H54 (cell line): ENCODE measurements around the gene PRR7.
A peak's percentile ranks its signal among the peaks of the same experiment; 100 is the strongest.

Experiments
- DNase-seq: peaks from one replicate; pipeline ENCODE4 v3.0.0; 2011; ENCODE audit warnings: low spot score, mixed read lengths; ENCODE audit not compliant: insufficient read length
- FAIRE-seq: peaks from 3 replicates; lab custom pipeline; 2011; peaks lifted over from hg19 to GRCh38; lab: Jason Lieb, UNC
- POLR2A ChIP-seq: IDR thresholded peaks from 2 replicates; pipeline ENCODE4 v1.6.1; 2011; ENCODE audit warnings: low read depth, mild to moderate bottlenecking, low read length

Gene PRR7

GRCh38 chr5:177428574-177429217 is 17.9 kb upstream of the PRR7 start:
- DNase-seq (no peak), FAIRE-seq (no peak)
- TF ChIP-seq POLR2A: no peak

GRCh38 chr5:177429248-177430040 is 17.2 kb upstream of the PRR7 start:
- DNase-seq (no peak), FAIRE-seq (no peak)
- TF ChIP-seq POLR2A: no peak

GRCh38 chr5:177430140-177430951 is 16.3 kb upstream of the PRR7 start:
- DNase-seq: no peak
- FAIRE-seq: no peak

GRCh38 chr5:177430972-177431316 is 15.7 kb upstream of the PRR7 start:
- FAIRE-seq (no peak), DNase-seq (no peak)
- TF ChIP-seq POLR2A: no peak

More at GRCh38 chr5:177430140-177430951, 16.3 kb upstream of the PRR7 start:
- TF ChIP-seq POLR2A: no peak

- DNase-seq (no peak), FAIRE-seq (no peak)
- no peak for TF ChIP-seq POLR2A
Observed at GRCh38 chr5:177431317-177432142, 15.1 kb upstream of the PRR7 start.

- TF ChIP-seq POLR2A: no peak
- FAIRE-seq (no peak), DNase-seq (no peak)
Observed at GRCh38 chr5:177432143-177432838, 14.3 kb upstream of the PRR7 start.

GRCh38 chr5:177432839-177433657 is 13.6 kb upstream of the PRR7 start:
- FAIRE-seq (no peak), DNase-seq (no peak)
- TF ChIP-seq POLR2A: no peak

- TF ChIP-seq POLR2A: no peak
- FAIRE-seq: no peak
- no peak for DNase-seq
Observed at GRCh38 chr5:177433658-177434217, 12.9 kb upstream of the PRR7 start.

- FAIRE-seq: no peak
Observed at GRCh38 chr5:177434437-177434836, 12.2 kb upstream of the PRR7 start.

GRCh38 chr5:177434942-177435738 is 11.5 kb upstream of the PRR7 start:
- no peak for TF ChIP-seq POLR2A
- DNase-seq: no peak
- no peak for FAIRE-seq

More at GRCh38 chr5:177434437-177434836, 12.2 kb upstream of the PRR7 start:
- DNase-seq: peak; percentile 68
- TF ChIP-seq POLR2A: no peak

- FAIRE-seq (no peak), DNase-seq (no peak)
- no peak for TF ChIP-seq POLR2A
Observed at GRCh38 chr5:177435847-177436536, 10.6 kb upstream of the PRR7 start.
